ENCODE data around the gene NCAPH2. TPM values are rescaled to one million over a fixed set of nuclear protein-coding genes. Genes with fewer than 3 reads are reported as not detected.
A peak's percentile ranks its signal among the peaks of the same experiment; 100 is the strongest.

The NCAPH2 gene
- total and polyA plus RNA-seq, 9 of the 15 experiments (the other 6 are each of a cell fraction or from before 2014, with no cell fraction given): 3.6 to 88.6 (median 32.4) TPM

- TF ChIP-seq REST (IDR thresholded peaks at IDR 0.05; ENCODE audit: borderline replicate concordance): peak; percentile 41; the same call in 1 of the 2 replicates
- TF ChIP-seq REST (CRISPR knock-in tag; IDR thresholded peaks at IDR 0.05; ENCODE audit: low read depth): no peak
- TF ChIP-seq TAF9B (IDR thresholded peaks at IDR 0.05; ENCODE audit: partially characterized antibody): no peak
- TF ChIP-seq, protein P1, sequence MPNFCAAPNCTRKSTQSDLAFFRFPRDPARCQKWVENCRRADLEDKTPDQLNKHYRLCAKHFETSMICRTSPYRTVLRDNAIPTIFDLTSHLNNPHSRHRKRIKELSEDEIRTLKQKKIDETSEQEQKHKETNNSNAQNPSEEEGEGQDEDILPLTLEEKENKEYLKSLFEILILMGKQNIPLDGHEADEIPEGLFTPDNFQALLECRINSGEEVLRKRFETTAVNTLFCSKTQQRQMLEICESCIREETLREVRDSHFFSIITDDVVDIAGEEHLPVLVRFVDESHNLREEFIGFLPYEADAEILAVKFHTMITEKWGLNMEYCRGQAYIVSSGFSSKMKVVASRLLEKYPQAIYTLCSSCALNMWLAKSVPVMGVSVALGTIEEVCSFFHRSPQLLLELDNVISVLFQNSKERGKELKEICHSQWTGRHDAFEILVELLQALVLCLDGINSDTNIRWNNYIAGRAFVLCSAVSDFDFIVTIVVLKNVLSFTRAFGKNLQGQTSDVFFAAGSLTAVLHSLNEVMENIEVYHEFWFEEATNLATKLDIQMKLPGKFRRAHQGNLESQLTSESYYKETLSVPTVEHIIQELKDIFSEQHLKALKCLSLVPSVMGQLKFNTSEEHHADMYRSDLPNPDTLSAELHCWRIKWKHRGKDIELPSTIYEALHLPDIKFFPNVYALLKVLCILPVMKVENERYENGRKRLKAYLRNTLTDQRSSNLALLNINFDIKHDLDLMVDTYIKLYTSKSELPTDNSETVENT (CRISPR knock-in tag; IDR thresholded peaks at IDR 0.05): peak; percentile 48; the same call in 1 of the 2 replicates
- peak; percentile 60; the same call in 1 of the 2 replicates for TF ChIP-seq ZBTB7A (IDR thresholded peaks at IDR 0.05; ENCODE audit: borderline replicate concordance, control insufficient read depth, low read depth, low read length)
- peak; percentile 16 to 26; a peak in 2 of 4 replicates for TF ChIP-seq RAD21 (CRISPR knock-in tag; conservative IDR thresholded peaks at IDR 0.05 in 1 of 2, IDR thresholded peaks at IDR 0.05 in 1 of 2)
- TF ChIP-seq CBX8 (IDR thresholded peaks at IDR 0.05; ENCODE audit: borderline replicate concordance, extremely low read depth, low read depth, low read length, poor library complexity, severe bottlenecking): no peak
- no peak for TF ChIP-seq ZNF133 (CRISPR knock-in tag; IDR thresholded peaks at IDR 0.05)
- TF ChIP-seq SMARCA4 (IDR thresholded peaks at IDR 0.05): no peak
- TF ChIP-seq, protein P2, sequence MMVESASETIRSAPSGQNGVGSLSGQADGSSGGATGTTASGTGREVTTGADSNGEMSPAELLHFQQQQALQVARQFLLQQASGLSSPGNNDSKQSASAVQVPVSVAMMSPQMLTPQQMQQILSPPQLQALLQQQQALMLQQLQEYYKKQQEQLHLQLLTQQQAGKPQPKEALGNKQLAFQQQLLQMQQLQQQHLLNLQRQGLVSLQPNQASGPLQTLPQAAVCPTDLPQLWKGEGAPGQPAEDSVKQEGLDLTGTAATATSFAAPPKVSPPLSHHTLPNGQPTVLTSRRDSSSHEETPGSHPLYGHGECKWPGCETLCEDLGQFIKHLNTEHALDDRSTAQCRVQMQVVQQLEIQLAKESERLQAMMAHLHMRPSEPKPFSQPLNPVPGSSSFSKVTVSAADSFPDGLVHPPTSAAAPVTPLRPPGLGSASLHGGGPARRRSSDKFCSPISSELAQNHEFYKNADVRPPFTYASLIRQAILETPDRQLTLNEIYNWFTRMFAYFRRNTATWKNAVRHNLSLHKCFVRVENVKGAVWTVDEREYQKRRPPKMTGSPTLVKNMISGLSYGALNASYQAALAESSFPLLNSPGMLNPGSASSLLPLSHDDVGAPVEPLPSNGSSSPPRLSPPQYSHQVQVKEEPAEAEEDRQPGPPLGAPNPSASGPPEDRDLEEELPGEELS (CRISPR knock-in tag; IDR thresholded peaks at IDR 0.05; ENCODE audit: borderline replicate concordance): no peak
- no peak for TF ChIP-seq ZNF316 (IDR thresholded peaks at IDR 0.05)
- TF ChIP-seq RBM39 (optimal IDR thresholded peaks at IDR 0.05; ENCODE audit: low read depth, low read length): no peak
- TF ChIP-seq ZNF239 (CRISPR knock-in tag; IDR thresholded peaks at IDR 0.05): no peak
- TF ChIP-seq SETDB1 (IDR thresholded peaks at IDR 0.05; ENCODE audit: low read length): no peak
- no peak for TF ChIP-seq HNRNPL (IDR thresholded peaks at IDR 0.05; ENCODE audit: low read depth, low read length)
Measured at GRCh38 chr22:50526108-50526833, 18.2 kb downstream of the NCAPH2 start (continued).
